Karpas-422 (cell line): ENCODE data around the gene ATP9A. TPM values are rescaled to one million over a fixed set of nuclear protein-coding genes. Genes with fewer than 3 reads are reported as not detected.
"Not testable (repeated sequence)": the region's sequence is repeated elsewhere in the genome, so short reads cannot be mapped to it uniquely, and the experiment has no call there.

ENCODE experiments used
- DNase-seq: peaks from one replicate; pipeline ENCODE4 v3.0.0-alpha.2; 2015
- H2AFZ ChIP-seq: fragments of 200-600 bp; sonication (generic); 2 replicates; pipeline ENCODE4 v1.6.1; 2014; ENCODE audit warnings: antibody characterized with exemption, low read length, mixed read lengths
- H3K27ac ChIP-seq: fragments of 200-600 bp; sonication (generic); 2 replicates; pipeline ENCODE4 v1.5.1; 2014; ENCODE audit warnings: mild to moderate bottlenecking, low read length, moderate library complexity
- H3K27me3 ChIP-seq: fragments of 200-600 bp; sonication (generic); 2 replicates; pipeline ENCODE4 v1.6.1; 2014; ENCODE audit warnings: low read length, mixed read lengths
- H3K36me3 ChIP-seq: fragments of 200-600 bp; sonication (generic); 2 replicates; pipeline ENCODE4 v1.6.1; 2014; ENCODE audit warnings: low read length, mixed read lengths; ENCODE audit not compliant: insufficient read depth
- H3K4me1 ChIP-seq: fragments of 200-600 bp; sonication (generic); 2 replicates; pipeline ENCODE4 v1.6.1; 2014; ENCODE audit warnings: mild to moderate bottlenecking, low read length, mixed read lengths
- H3K4me2 ChIP-seq: fragments of 200-600 bp; sonication (generic); 2 replicates; pipeline ENCODE4 v1.6.1; 2014; ENCODE audit warnings: low read length, low read depth, mild to moderate bottlenecking; ENCODE audit not compliant: poor library complexity, severe bottlenecking
- H3K4me3 ChIP-seq: fragments of 200-600 bp; sonication (generic); 2 replicates; pipeline ENCODE4 v1.5.1; 2014; ENCODE audit warnings: mild to moderate bottlenecking, antibody characterized with exemption, low read length, mixed read lengths
- H3K79me2 ChIP-seq: fragments of 200-600 bp; sonication (generic); 2 replicates; pipeline ENCODE4 v1.6.1; 2014; ENCODE audit warnings: mild to moderate bottlenecking, low read length, mixed read lengths
- H3K9ac ChIP-seq: fragments of 200-600 bp; sonication (generic); 2 replicates; pipeline ENCODE4 v1.6.0; 2014; ENCODE audit warnings: low read length
- H3K9me2 ChIP-seq: fragments of 200-600 bp; sonication (generic), shearing (Covaris generic); replicated peaks from 2 replicates; pipeline ENCODE4 v1.6.0; 2014; ENCODE audit warnings: mild to moderate bottlenecking, low read length, moderate library complexity; ENCODE audit not compliant: insufficient read depth
- H3K9me3 ChIP-seq: fragments of 300-700, 200-600 bp; sonication (generic); 2 replicates; pipeline ENCODE4 v1.6.1; 2014; ENCODE audit warnings: low read length, mixed read lengths
- H4K20me1 ChIP-seq: fragments of 200-600 bp; sonication (generic); 2 replicates; pipeline ENCODE4 v1.6.1; 2014; ENCODE audit warnings: mild to moderate bottlenecking, antibody characterized with exemption, low read length, low read depth; ENCODE audit not compliant: insufficient read depth
- total RNA-seq: library from RNA; depleted of rRNA; stranded (reverse); fragments of >200 nt; shearing (Covaris generic); gene quantifications from 2 replicates; pipeline ENCODE4 v1.2.3, GENCODE V29; 2014; ENCODE audit warnings: low replicate concordance

ATP9A gene
- total RNA-seq, 1 experiment from 2014 or later, result 0.19 TPM

DNA sequence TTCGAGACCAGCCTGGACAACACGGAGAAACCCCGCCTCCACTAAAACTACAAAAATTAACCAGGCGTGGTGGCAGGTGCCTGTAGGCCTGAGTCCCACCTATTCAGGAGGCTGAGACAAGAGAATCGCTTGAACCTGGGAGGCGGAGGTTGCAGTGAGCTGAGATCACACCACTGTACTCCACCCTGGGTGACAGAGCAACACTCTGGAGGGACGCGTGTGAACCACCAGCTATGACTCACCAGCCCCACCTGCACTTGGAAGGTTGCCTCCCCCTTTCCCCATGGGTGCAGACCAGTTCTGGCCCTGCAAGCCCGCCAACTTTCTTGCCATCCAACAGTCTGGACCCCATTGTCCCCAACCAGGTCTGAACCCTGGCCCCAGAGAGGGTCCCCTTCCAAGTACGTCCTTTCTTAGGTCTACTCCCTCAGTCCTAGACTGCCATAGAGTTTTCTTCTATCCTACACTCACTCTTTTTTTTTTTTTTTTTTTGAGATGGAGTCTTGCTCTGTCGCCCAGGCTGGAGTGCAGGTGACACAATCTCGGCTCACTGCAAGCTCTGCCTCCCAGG is 29.2 kb downstream of the ATP9A start:
- no peaks in the 10 kb centered on the region for H3K9me2 ChIP-seq
- H3K4me3 ChIP-seq, result no peak overlapping the region
- H3K4me1 ChIP-seq, result no peaks in the 10 kb centered on the region
- no peaks in the 10 kb centered on the region for H3K9me3 ChIP-seq
- H4K20me1 ChIP-seq, result no peaks in the 10 kb centered on the region
- no peak overlapping the region for H2AFZ ChIP-seq
- no peak overlapping the region for H3K27ac ChIP-seq
- H3K9ac ChIP-seq, result no peak overlapping the region
- H3K27me3 ChIP-seq, result no peaks in the 10 kb centered on the region
- DNase-seq, result no peak
- no peak overlapping the region for H3K4me2 ChIP-seq
- no peaks in the 10 kb centered on the region for H3K79me2 ChIP-seq
- H3K36me3 ChIP-seq, result no peaks in the 10 kb centered on the region

DNA sequence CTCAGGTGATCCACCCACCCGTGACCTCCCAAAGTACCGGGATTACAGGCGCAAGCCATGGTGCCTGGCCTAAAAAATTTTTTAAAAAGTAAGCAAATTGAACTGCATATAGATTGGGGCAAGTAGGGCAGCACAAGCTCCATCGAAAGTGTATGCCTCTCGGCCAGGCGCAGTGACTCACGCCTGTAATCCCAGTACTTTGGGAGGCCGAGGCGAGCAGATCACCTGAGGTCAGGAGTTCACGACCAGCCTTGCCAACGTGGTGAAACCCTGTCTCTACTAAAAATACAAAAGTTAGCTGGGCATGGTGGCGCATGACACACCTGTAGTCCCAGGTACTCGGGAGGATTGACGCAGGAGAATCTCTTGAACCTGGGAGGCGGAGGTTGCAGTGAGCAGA is 29.9 kb downstream of the ATP9A start:
- not testable (repeated sequence) for H3K4me2 ChIP-seq, H4K20me1 ChIP-seq, H3K9ac ChIP-seq

DNA sequence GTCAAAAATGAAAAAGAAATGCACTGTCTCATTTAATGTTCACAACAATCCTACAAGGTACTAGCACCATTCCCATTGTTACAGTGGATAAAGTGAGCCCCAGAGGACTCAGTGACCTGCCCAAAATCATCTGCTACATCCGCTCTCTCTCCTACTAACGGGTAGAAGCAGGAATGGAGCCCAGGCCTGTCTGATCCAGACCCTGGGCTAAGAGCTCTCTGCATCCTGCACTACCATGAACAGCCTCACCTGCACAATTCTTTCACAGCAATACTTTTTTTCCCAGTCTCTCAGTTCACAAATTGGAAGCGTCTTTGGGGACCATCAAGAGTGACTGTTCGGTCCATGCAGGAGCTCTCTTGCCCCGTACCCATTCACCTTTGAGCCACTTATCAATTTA is 31.2 kb downstream of the ATP9A start:
- no peaks in the 10 kb centered on the region for H4K20me1 ChIP-seq
- H3K27ac ChIP-seq, result no peak overlapping the region
- H3K4me2 ChIP-seq, result no peak overlapping the region
- no peaks in the 10 kb centered on the region for H3K27me3 ChIP-seq
- H2AFZ ChIP-seq, result no peak overlapping the region
- no peaks in the 10 kb centered on the region for H3K79me2 ChIP-seq
- no peaks in the 10 kb centered on the region for H3K9me3 ChIP-seq
- no peak for DNase-seq
- H3K36me3 ChIP-seq, result no peaks in the 10 kb centered on the region
- no peaks in the 10 kb centered on the region for H3K4me1 ChIP-seq
- H3K9me2 ChIP-seq, result no peaks in the 10 kb centered on the region
- no peak overlapping the region for H3K4me3 ChIP-seq
- H3K9ac ChIP-seq, result no peak overlapping the region

More for the DNA sequence above, 29.9 kb downstream of the ATP9A start:
- H2AFZ ChIP-seq, H3K4me3 ChIP-seq, H3K79me2 ChIP-seq, H3K4me1 ChIP-seq, H3K27ac ChIP-seq, H3K27me3 ChIP-seq, DNase-seq, H3K9me2 ChIP-seq, H3K36me3 ChIP-seq, H3K9me3 ChIP-seq: not testable (repeated sequence)

DNA sequence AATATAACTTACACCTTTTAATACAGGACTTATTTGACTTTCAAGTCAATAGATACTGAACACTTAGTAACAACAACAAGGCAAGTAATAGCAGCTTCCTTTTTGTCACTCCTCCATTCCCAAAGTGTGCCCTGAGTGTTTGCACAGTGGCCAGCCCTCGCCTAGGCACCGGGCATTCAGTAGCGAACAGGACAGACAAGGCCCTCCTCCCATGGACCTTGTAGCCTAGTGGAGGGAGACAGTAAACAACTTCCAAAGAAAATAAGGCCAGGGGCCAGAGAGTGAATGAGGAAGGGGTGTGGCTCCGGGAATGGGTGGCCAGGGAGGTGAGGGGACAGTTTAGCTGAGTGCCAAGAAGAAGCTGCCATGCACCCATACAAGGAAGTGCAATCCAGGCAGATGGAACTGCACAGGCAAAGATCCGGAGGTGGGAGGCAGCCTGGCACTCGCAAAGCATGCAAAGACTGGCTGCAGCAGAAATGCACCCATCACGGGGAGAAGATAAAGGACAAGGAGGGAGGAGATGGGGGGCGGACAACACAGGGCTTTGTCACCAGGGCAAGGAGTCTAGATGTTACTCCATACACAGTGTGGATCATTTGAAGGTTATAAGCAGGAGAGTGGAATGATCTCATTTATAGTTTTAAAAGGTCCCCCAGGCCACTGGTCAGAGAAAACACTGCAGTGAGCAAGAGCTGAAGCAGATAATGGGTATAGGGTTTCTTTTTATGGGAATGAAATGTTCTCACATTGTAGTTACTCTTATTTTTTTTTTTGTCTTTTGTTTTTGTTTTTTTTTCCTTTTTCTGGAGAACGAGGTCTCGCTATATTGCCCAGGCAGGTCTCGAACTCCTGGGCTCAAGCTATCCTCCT is 32.2 kb downstream of the ATP9A start:
- Histone ChIP-seq H4K20me1 (no peaks in the 10 kb centered on the region), H2AFZ (no peak overlapping the region), H3K9me2 (no peaks in the 10 kb centered on the region), H3K9ac (no peak overlapping the region), H3K9me3 (no peaks in the 10 kb centered on the region), H3K4me3 (no peak overlapping the region), H3K27me3 (no peaks in the 10 kb centered on the region), H3K4me2 (no peak overlapping the region), H3K79me2 (no peaks in the 10 kb centered on the region), H3K36me3 (no peaks in the 10 kb centered on the region), H3K4me1 (no peaks in the 10 kb centered on the region), H3K27ac (no peak overlapping the region)
- no peak for DNase-seq

DNA sequence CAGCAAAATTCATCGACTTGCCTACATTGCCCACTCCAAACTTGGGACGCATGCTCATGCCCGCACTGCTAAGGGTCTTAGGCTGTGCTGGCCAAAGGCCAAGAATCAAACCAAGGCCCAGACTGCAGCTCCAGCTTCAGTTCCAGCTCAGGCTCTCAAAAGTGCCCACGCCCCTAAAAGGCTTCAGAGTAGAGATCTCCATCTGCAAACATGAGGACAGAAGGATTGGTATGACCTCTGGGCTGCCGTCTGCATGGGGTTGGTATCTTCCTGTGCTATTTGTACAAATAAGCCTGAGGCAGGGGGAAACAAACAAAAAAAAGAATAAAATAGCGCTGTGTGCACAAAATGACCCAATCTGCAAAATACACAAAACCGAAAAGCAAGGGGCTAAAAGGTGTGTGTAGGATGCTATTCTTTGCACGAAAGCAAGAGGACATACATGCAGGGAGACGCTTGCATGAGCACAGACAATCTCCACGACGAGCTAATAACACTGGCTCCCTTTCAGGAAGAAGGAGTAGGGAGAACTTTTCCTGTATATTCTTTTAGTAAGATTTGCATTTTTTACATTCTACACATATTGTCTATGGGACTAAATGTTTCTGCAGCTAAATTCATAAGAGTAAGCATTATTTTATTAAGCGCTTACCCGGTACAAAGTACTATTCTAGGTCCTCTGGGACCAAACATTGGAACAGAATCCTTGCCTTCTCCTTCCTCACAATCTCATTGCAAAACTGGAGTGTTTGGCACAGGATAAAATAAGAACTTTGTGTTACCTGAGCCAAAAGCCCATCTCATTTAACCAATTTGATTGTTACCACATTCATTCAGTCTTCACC is 33.1 kb downstream of the ATP9A start:
- H3K27ac ChIP-seq, result no peak overlapping the region
- H3K4me3 ChIP-seq, result no peak overlapping the region
- no peak overlapping the region for H3K4me2 ChIP-seq
- H3K9me2 ChIP-seq, result no peaks in the 10 kb centered on the region
- H2AFZ ChIP-seq, result no peak overlapping the region
- no peak for DNase-seq
- H3K27me3 ChIP-seq, result no peaks in the 10 kb centered on the region
- H3K36me3 ChIP-seq, result no peaks in the 10 kb centered on the region
- H3K79me2 ChIP-seq, result no peaks in the 10 kb centered on the region
- no peaks in the 10 kb centered on the region for H3K9me3 ChIP-seq
- no peaks in the 10 kb centered on the region for H4K20me1 ChIP-seq
- no peaks in the 10 kb centered on the region for H3K4me1 ChIP-seq
- H3K9ac ChIP-seq, result no peak overlapping the region

DNA sequence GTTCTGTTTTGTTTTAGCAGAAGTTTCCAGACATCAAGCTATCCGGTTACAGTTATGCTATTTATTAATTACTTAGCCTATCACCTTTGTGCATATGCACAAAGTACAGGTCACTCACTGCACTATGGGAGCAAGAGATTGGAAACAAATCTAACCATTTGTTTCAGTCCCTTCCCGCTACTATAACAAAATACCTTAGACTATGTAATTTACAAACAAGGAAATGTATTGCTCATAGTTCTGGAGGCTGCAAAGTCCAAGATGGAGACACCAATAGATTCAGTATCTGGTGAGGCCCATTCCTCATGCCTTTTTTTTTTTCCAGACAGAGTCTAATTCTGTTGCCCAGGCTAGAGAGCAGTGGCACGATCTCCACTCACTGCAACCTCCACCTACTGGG is 35.1 kb downstream of the ATP9A start:
- Histone ChIP-seq H2AFZ (no peak overlapping the region), H3K27ac (no peak overlapping the region)

DNA sequence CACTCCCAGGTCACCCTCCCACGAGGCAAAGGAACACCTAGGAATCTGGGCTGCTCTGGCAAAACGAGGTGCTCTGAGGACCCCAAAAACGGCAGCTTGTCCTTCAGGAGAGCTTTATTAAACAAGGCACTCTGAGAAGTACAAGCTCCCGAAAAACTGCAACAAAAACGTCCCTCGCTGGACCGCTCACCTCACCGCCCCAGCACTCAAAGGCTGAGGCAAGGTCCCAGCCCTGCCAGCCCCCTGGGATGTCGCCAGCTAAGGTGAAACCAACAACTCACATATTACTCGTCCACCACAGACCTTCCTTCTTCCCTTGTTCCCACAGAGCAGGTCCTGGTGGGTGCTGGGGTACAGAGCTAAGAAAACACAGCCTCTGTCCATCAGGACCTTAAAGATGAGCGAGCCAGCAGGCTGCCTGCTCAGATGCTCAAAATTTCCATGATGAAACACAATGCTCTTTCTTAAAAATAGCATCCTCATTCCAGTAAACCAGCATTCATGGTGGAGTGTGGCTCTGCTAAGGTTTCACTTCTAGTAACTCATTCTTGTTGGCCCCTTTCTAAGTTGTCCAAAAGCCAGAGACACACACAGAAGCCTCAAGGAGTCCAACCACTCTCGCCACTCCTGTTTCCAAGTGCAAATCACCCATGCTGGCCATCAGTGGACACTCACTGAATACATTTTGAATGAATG is 35.9 kb downstream of the ATP9A start:
- Histone ChIP-seq H3K27ac (no peak overlapping the region), H3K9me3 (no peaks in the 10 kb centered on the region), H2AFZ (no peak overlapping the region), H3K4me2 (no peak overlapping the region), H3K9ac (no peak overlapping the region), H3K9me2 (no peaks in the 10 kb centered on the region), H4K20me1 (no peaks in the 10 kb centered on the region), H3K79me2 (no peaks in the 10 kb centered on the region), H3K4me1 (no peaks in the 10 kb centered on the region), H3K4me3 (no peak overlapping the region), H3K36me3 (no peaks in the 10 kb centered on the region), H3K27me3 (no peaks in the 10 kb centered on the region)
- DNase-seq, result no peak

More for the DNA sequence above, 35.1 kb downstream of the ATP9A start:
- Histone ChIP-seq H3K36me3 (no peaks in the 10 kb centered on the region), H3K9me3 (no peaks in the 10 kb centered on the region), H3K27me3 (no peaks in the 10 kb centered on the region), H3K4me1 (no peaks in the 10 kb centered on the region), H3K4me3 (no peak overlapping the region), H3K79me2 (no peaks in the 10 kb centered on the region), H3K9ac (no peak overlapping the region), H3K9me2 (no peaks in the 10 kb centered on the region), H3K4me2 (no peak overlapping the region), H4K20me1 (no peaks in the 10 kb centered on the region)
- no peak for DNase-seq

DNA sequence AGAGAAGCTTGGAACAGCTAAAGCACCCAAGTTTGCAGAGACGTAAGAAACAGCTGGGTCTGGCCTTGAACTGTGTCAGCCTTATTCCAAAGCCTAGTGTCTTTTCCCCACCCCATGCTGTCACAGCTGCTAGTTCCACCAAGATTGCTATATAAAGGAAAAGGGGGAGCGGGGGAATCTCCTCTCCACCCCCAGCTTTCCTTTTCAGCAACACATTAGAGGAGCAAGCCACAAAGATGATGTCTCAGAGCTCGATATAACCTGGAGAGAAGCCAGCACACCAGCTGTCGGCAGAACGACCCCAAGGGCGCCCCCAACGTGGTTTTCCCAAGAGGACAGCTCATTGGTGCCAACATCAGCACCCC is 36.5 kb downstream of the ATP9A start:
- H3K4me1 ChIP-seq, result no peaks in the 10 kb centered on the region
- H3K9ac ChIP-seq, result no peak overlapping the region
- no peak overlapping the region for H3K4me2 ChIP-seq
- no peak overlapping the region for H3K27ac ChIP-seq
- no peak overlapping the region for H3K4me3 ChIP-seq
- H3K9me3 ChIP-seq, result no peaks in the 10 kb centered on the region
- H3K27me3 ChIP-seq, result no peaks in the 10 kb centered on the region
- H3K36me3 ChIP-seq, result no peaks in the 10 kb centered on the region
- no peaks in the 10 kb centered on the region for H3K9me2 ChIP-seq
- H3K79me2 ChIP-seq, result no peaks in the 10 kb centered on the region
- H2AFZ ChIP-seq, result no peak overlapping the region
- no peak for DNase-seq
- no peaks in the 10 kb centered on the region for H4K20me1 ChIP-seq
